K562 (cell line): ENCODE results near the gene SKIDA1. TPM values are rescaled to one million over a fixed set of nuclear protein-coding genes. Genes with fewer than 3 reads are reported as not detected.
A peak's percentile ranks its signal among the peaks of the same experiment; 100 is the strongest.

Experiments
- ATAC-seq: fragments of 200-7000 bp; cut with Tn5 transposase; 3 replicates; pipeline ENCODE4 v1.9.1; 2020; ENCODE audit warnings: moderate library complexity
- Bru-seq: library from RNA; stranded (reverse); fragments of 400-500 nt; gene quantifications from one replicate; lab custom pipeline; 2021; lab: Mats Ljungman, UMichigan
- BruChase-seq, 2 experiments: library from RNA; stranded (reverse); fragments of 400-500 nt; gene quantifications; one replicate each; lab custom pipeline; 2021; lab: Mats Ljungman, UMichigan
- BruUV-seq: library from RNA; stranded (reverse); fragments of 400-500 nt; replicated peaks from 2 replicates; lab custom pipeline; 2021; lab: Mats Ljungman, UMichigan
- CTCF ChIA-PET: fragments of 300-600 bp; formaldehyde crosslinking; extraction: SDS; loops from one replicate; lab custom pipeline; 2021; ENCODE audit warnings: low intra/inter-chr PET ratio; lab: Yijun Ruan, JAX
- POLR2A ChIA-PET: fragments of 300-600, 350-650 bp; sonication (Branson Sonifier 250); formaldehyde crosslinking; extraction: SDS; loops from one replicate; lab custom pipeline; 2021; ENCODE audit warnings: antibody characterized with exemption, inconsistent platforms; lab: Yijun Ruan, JAX
- DNase-seq, 4 experiments: peaks; one replicate each; pipeline versions ENCODE4 v3.0.0 to v3.0.0-alpha.2; 2011 to 2018; ENCODE audit warnings: low spot score in 3 of 4, mixed read lengths in 3 of 4; ENCODE audit errors: extremely low read depth in 1 of 4
- FAIRE-seq: peaks from 2 replicates; lab custom pipeline; 2011; peaks lifted over from hg19 to GRCh38; lab: Jason Lieb, UNC
- H2AFZ ChIP-seq: 2 replicates; pipeline ENCODE4 v1.6.0; 2011; ENCODE audit warnings: low read depth, low read length, control low read depth, inconsistent platforms
- H3K27ac ChIP-seq: fragments of 200-600 bp; 3 replicates; pipeline ENCODE4 v1.8.0; 2011; ENCODE audit warnings: low read depth, mild to moderate bottlenecking, control low read depth, inconsistent platforms, low read length, moderate library complexity, mixed read lengths; ENCODE audit errors: extremely low read depth
- H3K27me3 ChIP-seq, 2 experiments: fragments of 300-600 bp in 1 of 2; 2 replicates in 1 of 2; 3 replicates in 1 of 2; pipeline versions ENCODE4 v1.6.0 to v1.8.0; 2011; ENCODE audit warnings: inconsistent platforms in 2 of 2, low read length in 2 of 2, mild to moderate bottlenecking in 1 of 2, mixed read lengths in 1 of 2, moderate library complexity in 1 of 2; ENCODE audit not compliant: control insufficient read depth in 2 of 2, insufficient read depth in 2 of 2
- H3K36me3 ChIP-seq: fragments of 300-600 bp; 3 replicates; pipeline ENCODE4 v1.8.0; 2011; ENCODE audit warnings: mild to moderate bottlenecking, low read length, inconsistent platforms; ENCODE audit not compliant: control insufficient read depth, insufficient read depth
- H3K4me1 ChIP-seq, 2 experiments: fragments of 200-600 bp in 1 of 2; replicated peaks in 1 of 2; 2 replicates in 1 of 2; 3 replicates in 1 of 2; pipeline versions ENCODE4 v1.5.1 to v1.8.0; 2011; ENCODE audit warnings: inconsistent platforms in 2 of 2, low read length in 2 of 2, mild to moderate bottlenecking in 1 of 2, mixed read lengths in 1 of 2, moderate library complexity in 1 of 2; ENCODE audit not compliant: control insufficient read depth in 2 of 2, insufficient read depth in 2 of 2
- H3K4me2 ChIP-seq: 2 replicates; pipeline ENCODE4 v1.6.1; 2011; ENCODE audit warnings: low read length, control low read depth, inconsistent platforms, mixed read lengths; ENCODE audit not compliant: insufficient read depth
- H3K4me3 ChIP-seq: fragments of 200-600 bp; sonication (generic), shearing (Covaris generic); 2 replicates; pipeline ENCODE4 v1.5.1; 2016; ENCODE audit warnings: control low read depth, inconsistent platforms
- H3K79me2 ChIP-seq: fragments of 200-600 bp; 3 replicates; pipeline ENCODE4 v1.8.0; 2011; ENCODE audit warnings: low read length, inconsistent platforms; ENCODE audit not compliant: control insufficient read depth, insufficient read depth
- H3K9ac ChIP-seq, 2 experiments: 2 replicates each; pipeline versions ENCODE4 v1.6.0 to v1.6.1; 2011; ENCODE audit warnings: low read depth in 2 of 2, low read length in 2 of 2, control low read depth in 1 of 2, inconsistent platforms in 1 of 2, mild to moderate bottlenecking in 1 of 2, mixed read lengths in 1 of 2; ENCODE audit not compliant: insufficient read depth in 1 of 2
- H3K9me1 ChIP-seq: one replicate; pipeline ENCODE4 v1.6.0; 2011; ENCODE audit warnings: inconsistent platforms, mild to moderate bottlenecking, low read length, moderate library complexity; ENCODE audit not compliant: control insufficient read depth, insufficient read depth
- H3K9me3 ChIP-seq: replicated peaks from 2 replicates; pipeline ENCODE4 v1.5.1; 2011; ENCODE audit warnings: low read depth, low read length, inconsistent platforms; ENCODE audit not compliant: control insufficient read depth, insufficient read depth
- H4K20me1 ChIP-seq: replicated peaks from 2 replicates; pipeline ENCODE4 v1.6.1; 2011; ENCODE audit warnings: low read length, inconsistent platforms, mixed read lengths; ENCODE audit not compliant: control insufficient read depth, insufficient read depth
- CEBPG ChIP-seq, 3 experiments: fragments of 200-800 bp in 1 of 3; sonication (Bioruptor generic) in 1 of 3; sonication (generic) in 1 of 3; formaldehyde crosslinking in 1 of 3; IDR thresholded peaks in 2 of 3; conservative IDR thresholded peaks in 1 of 3; 2 replicates each; pipeline versions ENCODE4 v1.6.1 to v1.8.0; 2016 to 2022; ENCODE audit warnings: missing compliant biosample characterization in 2 of 3, missing genetic modification characterization in 2 of 3, mild to moderate bottlenecking in 1 of 3, missing genetic modification reagents in 1 of 3
- HMG20B ChIP-seq: fragments of 250-450 bp; sonication (Bioruptor Pico); IDR thresholded peaks from 2 replicates; pipeline ENCODE4 v1.5.0; 2021; ENCODE audit warnings: mild to moderate bottlenecking
- PRPF4 ChIP-seq: fragments of 200-400 bp; formaldehyde crosslinking; IDR thresholded peaks from one replicate; pipeline ENCODE4 v1.6.1; 2017; ENCODE audit warnings: low read length, low read depth, mild to moderate bottlenecking; ENCODE audit not compliant: insufficient read depth, poor library complexity, severe bottlenecking
- SIX5 ChIP-seq, 2 experiments: IDR thresholded peaks; 2 replicates each; pipeline ENCODE4 v1.6.1; 2011; ENCODE audit warnings: low read length in 2 of 2, borderline replicate concordance in 1 of 2, low read depth in 1 of 2, mild to moderate bottlenecking in 1 of 2, moderate library complexity in 1 of 2; ENCODE audit not compliant: insufficient read depth in 1 of 2
- ZNF3 ChIP-seq: fragments of 250-450 bp; sonication (Bioruptor Pico); IDR thresholded peaks from 2 replicates; pipeline ENCODE4 v1.5.0; 2021; ENCODE audit warnings: mild to moderate bottlenecking, moderate library complexity
- ZSCAN32 ChIP-seq: fragments of 450-650 bp; formaldehyde crosslinking; IDR thresholded peaks from 2 replicates; pipeline ENCODE4 v1.4.0; 2020; ENCODE audit warnings: mild to moderate bottlenecking, moderate library complexity
- WGBS: fragments of 100-300 bp; shearing (Covaris generic); methylation state at CpG from one replicate; pipeline ENCODE4 v1.1.6; 2016; ENCODE audit warnings: low coverage, mixed read lengths; ENCODE audit not compliant: insufficient coverage; ENCODE audit errors: missing lambda C conversion rate; 5-methylcytosine and 5-hydroxymethylcytosine counted together
- in situ Hi-C: fragments of 300-500 bp; cut with MboI; formaldehyde crosslinking; loops from 4 replicates; pipeline ENCODE4 v1.15.0; 2018; ENCODE audit warnings: inconsistent platforms, mixed read lengths
- intact Hi-C: fragments of 100-400 bp; cut with micrococcal nuclease; formaldehyde crosslinking; loops from 2 replicates; pipeline ENCODE4 v1.14.2; 2022
- long read RNA-seq, 3 experiments: library from polyadenylated mRNA in 2 of 3; library from RNA in 1 of 3; unstranded in 2 of 3; stranded (forward) in 1 of 3; transcript quantifications; one replicate each; pipeline ENCODE4 v2.0.0, GENCODE V29; 2019 to 2022
- polyA minus RNA-seq, 3 experiments: library from RNA; depleted of rRNA, polyadenylated mRNA; stranded (reverse); fragments of >200 nt; gene quantifications; 2 replicates each; pipeline ENCODE4 v1.2.3, GENCODE V29; 2011
- polyA plus RNA-seq, 8 experiments: library from polyadenylated mRNA; depleted of rRNA in 4 of 8; stranded (reverse) in 5 of 8; unstranded in 3 of 8; fragments of >200 nt; fragmentation: Nextera tagmentation in 2 of 8; fragmentation: Illumina TruSeq in 1 of 8; extraction: Ambion mirVana in 2 of 8; extraction: Trizol in 1 of 8; gene quantifications; 2 replicates each; pipeline versions ENCODE4 v1.2.1 to v1.2.3, GENCODE V29; 2011 to 2014; ENCODE audit warnings: inconsistent platforms in 1 of 8, missing spikeins in 1 of 8
- total RNA-seq, 7 experiments: library from RNA; depleted of rRNA in 6 of 7; stranded (reverse); fragments of >200 nt in 6 of 7; fragmentation: Illumina TruSeq in 2 of 7; extraction: Trizol in 2 of 7; gene quantifications; 2 replicates each; pipeline versions ENCODE4 v1.2.1 to v1.2.3, GENCODE V29; 2011 to 2021; ENCODE audit warnings: low replicate concordance in 1 of 7
- TF ChIP-seq, protein P1 (sequence below), 2 experiments: fragments of 450-650 bp; IDR thresholded peaks; 2 replicates each; pipeline ENCODE4 v1.6.1; 2018; ENCODE audit warnings: mild to moderate bottlenecking in 2 of 2, low read depth in 1 of 2; ENCODE audit not compliant: partially characterized antibody in 2 of 2

Gene SKIDA1
- 0.44 and 0.51 TPM in 2 replicates for total RNA-seq (2011; cell fraction: chromatin; rRNA removed; ENCODE audit: low replicate concordance)
- total RNA-seq (2011; cell fraction: nucleolus; rRNA removed): 0.26 and 0.50 TPM in 2 replicates
- 0.38 and 0.51 TPM in 2 replicates for total RNA-seq (2011; cell fraction: nucleoplasm; rRNA removed)
- total RNA-seq (2014; rRNA removed) (0.09 and 0.24 TPM in 2 replicates), total RNA-seq (2014; rRNA removed; fragmentation: Illumina TruSeq; extraction: Trizol) (0.18 and 0.45 TPM in 2 replicates), total RNA-seq (2015; rRNA removed; fragmentation: Illumina TruSeq; extraction: Trizol) (0.36 and 0.49 TPM in 2 replicates), total RNA-seq (2021) (0.42 and 1.0 TPM in 2 replicates), polyA plus RNA-seq (2011; rRNA removed) (0.34 and 1.1 TPM in 2 replicates), polyA plus RNA-seq (2014; fragmentation: Illumina TruSeq; extraction: Trizol) (0.35 and 0.59 TPM in 2 replicates), polyA plus RNA-seq (2014; fragmentation: Nextera tagmentation; extraction: Ambion mirVana) (under 1 TPM; 0.76 to 0.77 TPM), polyA plus RNA-seq (2014; rRNA removed) (0.05 and 1.4 TPM in 2 replicates), polyA minus RNA-seq (2011; rRNA and poly(A)+ RNA removed) (0.18 and 0.35 TPM in 2 replicates), Bru-seq, nascent RNA (percentile 47 among the genes with signal in this experiment), BruChase-seq, experiment 1, labeled RNA remaining after a 2-hour chase (percentile 37 among the genes with signal in this experiment), BruChase-seq, experiment 2, labeled RNA remaining after a 6-hour chase (percentile 38 among the genes with signal in this experiment)
- 0.06 and 0.18 TPM in 2 replicates for polyA plus RNA-seq (2011; cell fraction: cytosol; rRNA removed)
- 0.47 and 1.4 TPM in 2 replicates for polyA plus RNA-seq (2011; cell fraction: nucleus; rRNA removed)
- 0.25 and 0.42 TPM in 2 replicates for polyA plus RNA-seq (2012)
- 1.1 TPM in 1 of 2 replicates, not detected in the other for polyA minus RNA-seq (2011; cell fraction: cytosol; rRNA and poly(A)+ RNA removed)
- 0.22 and 0.40 TPM in 2 replicates for polyA minus RNA-seq (2011; cell fraction: nucleus; rRNA and poly(A)+ RNA removed)
- long read RNA-seq, experiment 1: 0 reads
- long read RNA-seq, experiment 2, partial matches to known transcripts: 0 of 1 reads
- long read RNA-seq, experiment 2, other reads (novel, unspliced or antisense): 1 of 1 reads
- long read RNA-seq, experiment 3, partial matches to known transcripts: 0 of 1 reads
- long read RNA-seq, experiment 3, other reads (novel, unspliced or antisense): 1 of 1 reads

- intact Hi-C loops: loop anchor here (5.0 kb wide), 1 partner anchor 792 kb away; the partner anchor contains the start of gene COMMD3
- Histone ChIP-seq H3K9me1 (no peaks in the 10 kb centered on the region), H3K4me1 (peaks cover 15% of the 10 kb centered on the region in 2 experiments; a peak in 4 of 5 replicates), H3K27ac (peak within 1 kb of the TSS; percentile 92), H3K4me2 (peak within 1 kb of the TSS; percentile 87), H3K9me3 (no peaks in the 10 kb centered on the region), H3K36me3 (no peaks in the 10 kb centered on the region), H3K4me3 (peak within 1 kb of the TSS; percentile 39), H3K9ac (peak within 1 kb of the TSS; percentile 94 to 96), H3K79me2 (peaks cover 33% of the 10 kb centered on the region; the same call in 2 of the 3 replicates), H4K20me1 (no peaks in the 10 kb centered on the region), H2AFZ (peak within 1 kb of the TSS; percentile 93), H3K27me3 (no peaks in the 10 kb centered on the region)
- DNase-seq (peak; percentile 81 to 94 (median 86)), ATAC-seq (peak; percentile 70), FAIRE-seq (peak; percentile 85)
- in situ Hi-C loops: no loop called here
- no TSS peak for BruUV-seq
- 1% methylated on average over 31 of the region's 64 CpGs for WGBS
- CTCF ChIA-PET: no interaction called here
- POLR2A ChIA-PET: interaction anchor here (0.6 to 3.1 kb wide), 14 partner anchors 9 to 1005 kb away, joined by 3 to 14 read pairs (median 4); no protein-coding TSS in a partner anchor
- no peak for TF ChIP-seq SIX5 (IDR thresholded peaks at IDR 0.05; ENCODE audit: borderline replicate concordance in 1 of 2, insufficient read depth in 1 of 2, low read depth in 1 of 2, low read length in 2 of 2)
- no peak for TF ChIP-seq ZSCAN32
- TF ChIP-seq ZNF3 (CRISPR knock-in tag): no peak
- TF ChIP-seq CEBPG (CRISPR knock-in tag; IDR thresholded peaks at IDR 0.05): peak; percentile 67
- TF ChIP-seq CEBPG (tag; conservative IDR thresholded peaks at IDR 0.05 in 1 of 2, IDR thresholded peaks at IDR 0.05 in 1 of 2): no peak; a peak in 1 of 4 replicates
- no peak for TF ChIP-seq PRPF4
- TF ChIP-seq, protein P1, sequence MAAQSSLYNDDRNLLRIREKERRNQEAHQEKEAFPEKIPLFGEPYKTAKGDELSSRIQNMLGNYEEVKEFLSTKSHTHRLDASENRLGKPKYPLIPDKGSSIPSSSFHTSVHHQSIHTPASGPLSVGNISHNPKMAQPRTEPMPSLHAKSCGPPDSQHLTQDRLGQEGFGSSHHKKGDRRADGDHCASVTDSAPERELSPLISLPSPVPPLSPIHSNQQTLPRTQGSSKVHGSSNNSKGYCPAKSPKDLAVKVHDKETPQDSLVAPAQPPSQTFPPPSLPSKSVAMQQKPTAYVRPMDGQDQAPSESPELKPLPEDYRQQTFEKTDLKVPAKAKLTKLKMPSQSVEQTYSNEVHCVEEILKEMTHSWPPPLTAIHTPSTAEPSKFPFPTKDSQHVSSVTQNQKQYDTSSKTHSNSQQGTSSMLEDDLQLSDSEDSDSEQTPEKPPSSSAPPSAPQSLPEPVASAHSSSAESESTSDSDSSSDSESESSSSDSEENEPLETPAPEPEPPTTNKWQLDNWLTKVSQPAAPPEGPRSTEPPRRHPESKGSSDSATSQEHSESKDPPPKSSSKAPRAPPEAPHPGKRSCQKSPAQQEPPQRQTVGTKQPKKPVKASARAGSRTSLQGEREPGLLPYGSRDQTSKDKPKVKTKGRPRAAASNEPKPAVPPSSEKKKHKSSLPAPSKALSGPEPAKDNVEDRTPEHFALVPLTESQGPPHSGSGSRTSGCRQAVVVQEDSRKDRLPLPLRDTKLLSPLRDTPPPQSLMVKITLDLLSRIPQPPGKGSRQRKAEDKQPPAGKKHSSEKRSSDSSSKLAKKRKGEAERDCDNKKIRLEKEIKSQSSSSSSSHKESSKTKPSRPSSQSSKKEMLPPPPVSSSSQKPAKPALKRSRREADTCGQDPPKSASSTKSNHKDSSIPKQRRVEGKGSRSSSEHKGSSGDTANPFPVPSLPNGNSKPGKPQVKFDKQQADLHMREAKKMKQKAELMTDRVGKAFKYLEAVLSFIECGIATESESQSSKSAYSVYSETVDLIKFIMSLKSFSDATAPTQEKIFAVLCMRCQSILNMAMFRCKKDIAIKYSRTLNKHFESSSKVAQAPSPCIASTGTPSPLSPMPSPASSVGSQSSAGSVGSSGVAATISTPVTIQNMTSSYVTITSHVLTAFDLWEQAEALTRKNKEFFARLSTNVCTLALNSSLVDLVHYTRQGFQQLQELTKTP (IDR thresholded peaks at IDR 0.05; ENCODE audit: low read depth in 1 of 2, partially characterized antibody in 2 of 2): peak; percentile 59 to 83
- no peak for TF ChIP-seq HMG20B (CRISPR knock-in tag)
Measured at GRCh38 chr10:21525367-21526187, at the start of gene SKIDA1. SKIDA1 (minus strand) TSS chr10:21525682; CDS start chr10:21517822, 7,860 bp downstream.
